GM21723 (cell line): ENCODE data around the gene SIT1.
"Not testable (repeated sequence)": the region's sequence is repeated elsewhere in the genome, so short reads cannot be mapped to it uniquely, and the experiment has no call there.

Experiments
- ATAC-seq: cut with Tn5 transposase; IDR thresholded peaks from one replicate; pipeline ENCODE4 v1.9.1; 2021; ENCODE audit warnings: mild to moderate bottlenecking, moderate library complexity; ENCODE audit not compliant: unreplicated experiment

Gene SIT1

DNA sequence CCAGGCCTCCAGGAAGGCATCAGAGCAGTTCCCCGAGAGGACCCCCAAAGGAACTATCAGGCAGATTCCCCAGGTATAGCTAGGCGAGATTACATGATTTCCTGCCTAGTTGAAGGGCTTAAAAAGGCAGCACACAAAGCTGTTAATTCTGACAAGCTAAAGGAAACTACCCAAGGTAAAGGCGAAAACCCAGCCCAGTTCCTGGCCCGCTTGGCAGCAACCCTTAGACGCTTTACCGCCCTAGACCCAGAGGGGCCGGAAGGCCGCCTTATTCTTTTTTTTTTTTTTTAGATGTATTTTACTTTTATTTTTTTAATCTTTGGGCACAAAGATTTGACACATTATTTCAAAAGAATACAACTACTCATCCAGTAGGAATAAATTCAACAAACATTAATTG, 12.0 kb downstream of the SIT1 start:
- ATAC-seq: not testable (repeated sequence)

DNA sequence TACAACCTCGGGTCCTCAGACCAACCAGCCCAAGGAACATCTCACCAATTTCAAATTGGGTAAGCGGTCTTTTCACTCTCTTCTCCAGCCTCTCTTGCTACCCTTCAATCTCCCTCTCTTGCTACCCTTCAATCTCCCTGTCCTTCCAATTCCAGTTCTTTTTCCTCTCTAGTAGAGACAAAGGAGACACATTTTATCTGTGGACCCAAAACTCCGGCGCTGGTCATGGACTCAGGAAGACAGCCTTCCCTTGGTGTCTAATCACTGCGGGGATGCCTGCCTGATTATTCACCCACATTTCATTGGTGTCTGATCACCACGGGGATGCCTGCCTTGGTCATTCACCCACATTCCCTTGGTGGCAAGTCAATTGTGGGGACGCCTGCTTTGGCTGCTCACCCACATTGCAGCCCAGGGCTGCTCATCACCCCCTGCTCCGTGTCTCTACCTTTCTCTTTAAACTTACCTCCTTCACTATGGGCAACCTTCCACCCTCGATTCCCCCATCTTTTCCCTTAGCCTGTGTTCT, 13.2 kb downstream of the SIT1 start:
- ATAC-seq: not testable (repeated sequence)

DNA sequence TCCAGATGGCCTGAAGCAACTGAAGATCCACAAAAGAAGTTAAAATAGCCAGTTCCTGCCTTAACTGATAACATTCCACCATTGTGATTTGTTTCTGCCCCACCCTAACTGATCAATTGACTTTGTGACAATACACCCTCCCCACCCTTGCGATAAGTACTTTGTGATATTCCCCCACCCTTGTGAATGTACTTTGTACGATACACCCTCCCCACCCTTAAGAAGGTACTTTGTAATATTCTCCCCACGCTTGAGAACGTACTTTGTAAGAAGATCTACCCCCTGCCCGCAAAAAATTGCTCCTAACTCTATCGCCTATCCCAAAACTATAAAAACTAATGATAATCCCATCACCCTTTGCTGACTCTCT, 13.9 kb downstream of the SIT1 start:
- ATAC-seq: not testable (repeated sequence)

DNA sequence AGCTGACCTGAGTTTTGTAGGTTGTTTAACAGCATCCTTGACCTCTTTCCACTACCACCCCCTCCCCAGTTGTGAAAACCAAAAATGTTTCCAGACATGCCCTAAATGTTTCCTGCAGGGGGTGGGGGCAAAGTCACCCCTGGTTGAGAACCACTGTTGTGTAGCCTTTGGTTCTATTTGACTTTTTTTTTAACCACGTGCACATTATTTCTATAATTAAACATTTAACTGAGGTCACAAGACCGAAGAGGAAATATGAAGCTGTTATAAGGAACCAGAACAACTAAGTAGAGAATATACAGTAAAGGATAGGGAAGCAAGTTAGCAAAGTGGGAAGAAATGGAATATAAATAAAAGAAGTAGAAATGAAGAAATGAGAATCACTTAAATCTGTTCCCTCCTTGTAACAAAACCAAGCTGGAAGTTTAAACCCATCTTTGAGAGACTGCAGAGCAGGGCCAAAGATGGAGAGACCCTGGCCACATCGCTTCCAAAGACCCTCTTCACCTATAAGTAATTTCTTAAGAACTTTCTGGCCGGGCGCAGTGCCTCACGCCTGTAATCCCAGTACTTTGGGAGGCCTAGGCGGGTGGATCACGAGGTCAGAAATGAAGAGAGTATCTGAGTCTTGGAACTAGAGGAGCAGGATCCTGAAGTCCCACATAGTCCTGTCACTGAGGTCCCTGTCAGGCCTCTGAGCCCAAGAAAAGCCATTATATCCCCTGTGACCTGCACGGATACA, 14.4 kb downstream of the SIT1 start:
- no peak for ATAC-seq

DNA sequence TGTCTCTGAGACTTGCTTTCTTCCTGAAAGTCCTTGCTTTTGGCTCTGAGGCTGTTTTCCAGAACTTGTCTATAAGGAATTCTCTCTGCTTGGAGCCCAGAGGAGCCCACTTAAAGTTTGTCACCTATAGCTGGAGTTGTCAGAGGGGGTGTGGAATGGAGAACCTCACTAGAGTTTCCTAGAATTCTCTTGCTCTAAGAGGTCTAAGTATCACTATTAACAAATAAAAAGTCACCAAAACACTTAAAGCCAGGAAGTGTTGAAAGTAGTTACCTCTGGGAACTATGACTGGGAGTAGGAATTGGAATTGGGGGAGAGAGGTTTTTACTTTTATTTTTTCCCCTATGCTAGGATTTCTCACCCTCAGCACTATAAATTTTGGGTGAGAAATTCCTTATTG, 15.0 kb downstream of the SIT1 start:
- no peak for ATAC-seq

DNA sequence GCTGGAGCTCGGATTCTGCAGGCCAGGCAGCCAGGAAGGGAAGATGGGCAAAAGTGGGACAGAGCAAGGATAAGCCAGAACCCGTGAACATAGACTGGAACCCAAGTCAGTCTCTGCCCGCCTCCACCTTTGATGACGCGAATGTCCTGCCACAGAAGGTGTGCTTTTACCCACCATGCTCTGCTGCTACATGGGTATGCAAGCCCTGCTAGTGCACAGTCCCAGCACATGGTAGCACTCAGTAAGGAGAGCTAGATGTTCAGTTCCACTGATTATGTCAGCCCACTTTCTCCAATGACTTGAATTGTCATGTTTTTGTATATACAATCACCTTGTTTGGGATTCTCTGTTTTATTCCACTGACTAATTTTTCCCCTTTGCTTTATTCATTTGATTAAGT, 21.1 kb downstream of the SIT1 start:
- ATAC-seq: no peak

DNA sequence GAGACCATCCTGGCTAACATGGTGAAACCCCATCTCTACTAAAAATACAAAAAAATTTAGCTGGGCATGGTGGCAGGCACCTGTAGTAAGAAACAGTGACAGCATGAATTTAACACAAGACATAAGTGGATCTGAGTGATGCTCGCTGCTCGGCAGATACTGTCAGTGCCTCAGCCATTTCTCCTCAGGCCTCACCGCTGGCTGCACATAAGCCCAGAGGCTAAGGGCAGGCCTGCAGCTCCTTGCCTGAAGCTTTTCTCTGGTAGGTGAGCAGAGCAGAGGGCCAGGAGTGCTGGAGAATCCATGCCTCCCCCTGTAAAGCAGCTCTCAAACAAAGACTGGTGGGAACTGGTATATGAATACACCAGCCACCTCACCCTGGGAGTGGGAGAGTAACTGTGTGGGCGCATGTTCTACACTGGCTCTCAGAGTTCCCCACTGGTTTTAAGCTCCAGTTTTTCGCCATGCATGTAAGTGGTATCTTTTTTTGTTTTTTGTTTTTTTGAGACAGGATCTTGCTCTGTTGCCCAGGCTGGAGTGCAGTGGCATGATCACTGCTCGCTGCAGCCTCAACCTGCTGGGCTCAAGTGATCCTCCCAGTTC, 22.2 kb downstream of the SIT1 start:
- no peak for ATAC-seq

DNA sequence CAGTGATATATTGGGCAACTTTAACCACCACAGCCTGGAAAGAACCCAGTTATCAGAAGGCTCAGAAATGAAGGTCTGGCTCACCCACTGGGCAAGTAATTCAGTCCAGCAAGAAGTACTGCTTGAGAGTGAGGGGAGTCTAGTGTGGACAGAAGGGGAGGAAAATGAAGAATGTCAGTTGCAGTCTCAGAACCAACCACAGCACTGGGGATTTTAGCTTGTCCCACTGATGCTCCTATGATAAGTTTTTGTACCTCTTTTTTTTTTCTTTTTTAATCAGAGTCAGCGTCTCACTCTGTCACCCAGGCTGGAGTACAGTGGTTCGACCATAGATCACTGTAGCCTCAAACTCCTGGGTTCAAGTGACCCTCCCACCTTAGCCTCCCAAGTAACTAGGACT, 23.2 kb downstream of the SIT1 start:
- ATAC-seq: no peak

DNA sequence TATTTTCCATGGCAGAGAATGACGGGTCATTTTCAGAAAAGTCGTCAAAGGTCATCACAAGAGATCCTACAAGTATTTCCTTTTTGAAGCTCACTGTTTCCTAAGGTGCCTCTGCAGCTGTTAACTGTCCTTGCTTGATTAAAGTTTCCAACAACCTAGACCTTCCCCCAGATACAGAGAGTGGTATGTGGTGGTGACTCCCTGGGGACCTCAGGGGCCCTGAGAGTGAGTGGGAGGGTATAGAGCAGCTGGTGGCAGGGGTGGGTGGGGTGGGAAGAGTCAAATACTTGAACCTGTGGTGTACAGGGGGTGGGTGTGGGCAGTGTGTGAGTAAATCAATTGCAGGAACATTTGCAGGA, 31.0 kb downstream of the SIT1 start:
- ATAC-seq: peak; percentile 50

DNA sequence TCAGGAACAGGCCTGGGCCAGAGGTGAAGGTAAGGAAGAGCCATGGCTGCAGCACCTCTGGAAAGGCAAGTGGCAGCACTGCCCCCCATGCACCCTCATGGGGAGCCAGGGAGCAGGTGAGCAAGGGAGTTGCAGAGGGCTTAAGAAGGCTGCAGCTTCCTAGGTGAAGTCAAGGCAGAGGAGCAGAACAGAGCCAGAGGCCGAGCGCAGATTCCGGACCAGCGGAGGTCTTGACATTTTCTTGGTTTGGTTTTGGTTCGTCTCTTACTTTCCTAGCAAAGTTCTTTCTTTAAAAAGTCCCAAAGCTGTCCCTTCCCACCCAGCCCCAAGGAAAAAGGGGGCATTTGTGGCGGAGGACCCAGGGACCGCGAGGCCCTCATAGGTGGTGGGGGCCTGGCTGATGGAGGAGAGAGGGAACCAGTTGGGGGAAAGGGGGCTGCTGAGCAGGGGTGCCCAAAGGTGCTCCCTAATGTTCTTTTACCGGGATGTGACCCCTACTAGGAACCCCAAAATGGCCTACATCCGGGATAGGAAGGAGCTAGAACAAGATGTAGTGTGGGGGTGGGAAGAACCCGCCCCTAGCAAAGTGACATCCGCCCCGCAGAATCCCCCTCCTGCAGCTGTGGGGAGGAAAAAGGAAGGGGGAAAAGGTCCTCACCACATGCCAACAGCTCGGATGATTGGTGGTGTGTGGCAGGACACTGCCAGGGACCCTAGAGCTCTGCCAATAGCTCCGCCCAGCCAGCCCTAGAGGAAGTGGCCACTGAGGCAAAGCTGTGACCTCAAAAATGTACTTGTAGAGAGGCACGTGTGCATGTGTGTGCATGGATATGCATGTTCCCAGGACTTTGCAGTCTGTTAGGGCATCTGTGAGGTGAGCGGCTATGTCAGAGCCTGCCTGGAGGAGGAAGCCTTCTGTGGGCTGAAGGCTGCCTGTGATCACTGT, 31.6 kb downstream of the SIT1 start:
- ATAC-seq: peak; percentile 48

DNA sequence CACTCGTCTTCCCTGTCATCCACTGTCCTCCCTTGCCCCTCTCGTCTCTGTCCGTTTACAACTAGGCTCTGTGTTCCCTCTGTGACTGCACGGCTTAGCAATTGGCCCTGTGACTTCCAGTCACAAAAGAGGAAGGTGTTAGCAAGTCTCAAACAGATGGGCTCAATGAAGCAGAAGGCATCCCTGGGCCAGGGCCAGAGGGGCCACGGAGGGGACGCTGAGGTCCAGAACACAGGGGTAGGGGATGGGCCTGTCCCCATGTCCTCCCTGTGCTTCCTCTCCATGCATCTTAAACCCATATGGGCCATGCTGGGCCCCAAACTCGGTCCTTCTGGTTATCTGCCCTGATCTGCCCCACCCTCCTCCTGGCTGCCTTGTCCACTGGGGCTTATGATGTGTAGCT, 32.4 kb downstream of the SIT1 start, which contains the start of gene CD72:
TSS of gene CD72 (minus strand) at position 89 of the 403 bp plus-strand sequence. CDS start 110 bp downstream, outside the sequence.
- ATAC-seq: no peak

DNA sequence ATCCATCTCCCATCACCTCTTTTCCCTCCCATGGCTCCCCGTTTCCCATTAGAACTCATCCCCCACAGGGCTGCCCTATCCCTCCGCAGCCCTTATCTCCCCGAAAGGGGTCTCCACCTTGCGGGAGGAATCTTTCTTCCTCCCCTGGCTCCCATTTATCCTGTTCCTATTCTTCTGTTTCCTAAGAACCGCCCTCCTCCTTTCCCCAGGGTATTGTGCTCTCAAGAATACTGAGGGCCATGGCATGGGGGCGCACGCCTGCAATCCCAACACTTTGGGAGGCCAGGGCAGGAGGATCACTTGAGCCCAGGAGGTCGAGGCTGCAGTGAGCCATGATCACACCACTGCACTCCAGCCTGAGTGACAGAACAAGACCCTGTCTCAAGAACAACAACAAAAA, 33.2 kb downstream of the SIT1 start:
- no peak for ATAC-seq

DNA sequence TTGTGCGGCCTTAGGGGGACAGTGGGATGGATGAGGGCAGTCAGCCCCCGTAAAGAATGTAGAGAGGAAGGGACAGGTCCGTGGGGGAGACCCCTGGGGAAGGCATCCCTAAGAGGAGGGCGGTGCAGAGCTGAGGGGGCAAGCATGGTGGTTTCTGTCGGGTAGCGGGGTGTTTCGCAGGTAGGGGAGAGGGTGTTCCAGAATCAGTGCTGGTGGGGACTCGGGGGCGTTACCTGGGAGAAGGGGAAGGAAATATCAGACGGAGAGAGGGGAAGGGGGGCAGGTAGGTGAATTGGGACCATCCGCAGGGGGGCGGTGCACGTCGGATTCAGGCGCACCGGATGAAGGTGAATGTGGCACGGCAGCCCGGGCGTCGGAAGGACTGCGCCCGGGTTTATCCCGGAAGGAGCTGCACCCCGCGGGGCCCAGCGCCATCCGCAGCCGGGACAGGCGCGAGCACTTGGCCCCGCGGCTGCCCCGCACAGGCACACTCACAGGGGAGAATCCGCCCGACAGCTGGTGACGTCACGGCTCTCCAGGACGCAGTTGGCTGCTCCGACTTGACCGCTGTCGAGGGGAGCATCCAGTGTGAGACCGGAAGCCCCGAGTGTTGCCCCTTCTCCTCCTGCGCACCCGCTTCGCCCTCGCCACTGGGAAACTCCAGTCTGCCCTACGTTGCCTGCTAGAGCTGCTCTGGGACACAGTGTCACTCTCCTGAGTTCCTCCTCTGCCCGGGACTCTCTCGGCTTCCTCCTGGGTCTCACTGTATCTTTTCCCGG, 33.9 kb downstream of the SIT1 start:
- no peak for ATAC-seq

DNA sequence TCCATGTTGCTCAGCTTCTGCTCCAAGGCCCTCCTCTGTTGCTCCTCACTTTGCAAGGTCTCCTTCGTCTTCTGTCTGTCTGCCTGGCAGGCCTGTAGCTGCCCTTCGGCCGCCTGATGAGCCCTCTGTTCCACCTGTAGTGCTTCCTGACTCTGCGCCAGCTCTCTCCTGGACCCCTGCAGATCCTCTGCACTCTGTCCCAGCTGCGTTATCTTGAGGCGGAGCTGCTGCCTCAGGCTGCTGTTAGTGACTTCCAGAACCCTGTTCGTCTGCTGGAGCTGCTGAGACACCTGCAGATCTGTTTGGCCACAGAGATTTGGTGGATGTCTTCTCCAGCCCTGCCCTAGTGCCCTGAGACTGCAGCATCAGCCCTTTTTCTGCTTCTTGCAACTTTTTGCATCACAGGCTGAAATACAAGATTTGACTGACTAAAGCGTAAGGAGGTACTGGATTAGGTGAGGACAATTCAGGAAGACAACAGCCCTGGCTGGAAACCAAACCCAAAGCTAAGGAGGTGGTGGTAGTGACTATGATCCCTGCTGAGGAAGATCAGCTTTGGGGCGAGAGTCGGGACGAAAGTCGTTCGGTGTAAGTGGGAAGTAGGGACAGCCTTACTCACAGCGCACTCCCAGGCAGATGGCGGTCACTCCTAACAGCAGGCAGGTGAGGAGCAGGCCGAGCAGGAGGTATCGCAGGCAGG, 34.6 kb downstream of the SIT1 start:
- no peak for ATAC-seq

DNA sequence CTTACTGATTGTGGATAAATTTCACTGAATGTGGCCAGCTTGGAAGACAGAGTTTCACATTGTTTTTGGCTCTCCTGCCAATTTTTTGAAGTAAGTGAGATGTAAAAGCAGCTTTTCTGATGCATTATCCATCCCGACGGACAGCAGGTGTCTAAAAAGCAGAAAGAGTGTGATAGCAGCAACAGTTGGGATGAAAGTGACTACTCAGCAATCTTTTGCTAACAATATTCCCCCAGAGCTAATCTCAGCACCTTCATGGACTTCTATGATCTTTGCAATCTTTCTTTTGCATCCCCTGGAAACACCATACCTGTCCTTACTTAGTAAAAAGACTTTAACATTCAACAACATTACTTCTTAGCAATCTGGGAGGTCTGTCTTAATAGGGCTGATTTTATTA, 37.9 kb downstream of the SIT1 start:
- no peak for ATAC-seq

DNA sequence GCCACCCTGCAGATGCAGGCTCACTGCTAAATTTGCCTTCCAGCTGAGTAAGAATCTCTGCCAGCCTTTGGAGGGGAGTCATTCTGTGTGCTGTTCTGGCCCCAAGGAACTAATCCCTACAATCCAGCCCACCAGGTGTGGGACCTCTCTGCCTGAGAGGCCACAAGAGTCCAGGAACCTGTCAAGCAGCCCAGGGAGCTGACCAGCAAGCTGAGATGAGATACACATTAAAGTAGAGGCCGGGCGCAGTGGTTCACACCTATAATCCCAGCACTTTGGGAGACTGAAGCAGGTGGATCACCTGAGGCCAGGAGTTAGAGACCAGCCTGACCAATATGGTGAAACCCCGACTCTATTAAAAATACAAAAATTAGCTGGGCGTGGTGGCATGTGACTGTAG, 38.7 kb downstream of the SIT1 start:
- ATAC-seq: not testable (repeated sequence)

DNA sequence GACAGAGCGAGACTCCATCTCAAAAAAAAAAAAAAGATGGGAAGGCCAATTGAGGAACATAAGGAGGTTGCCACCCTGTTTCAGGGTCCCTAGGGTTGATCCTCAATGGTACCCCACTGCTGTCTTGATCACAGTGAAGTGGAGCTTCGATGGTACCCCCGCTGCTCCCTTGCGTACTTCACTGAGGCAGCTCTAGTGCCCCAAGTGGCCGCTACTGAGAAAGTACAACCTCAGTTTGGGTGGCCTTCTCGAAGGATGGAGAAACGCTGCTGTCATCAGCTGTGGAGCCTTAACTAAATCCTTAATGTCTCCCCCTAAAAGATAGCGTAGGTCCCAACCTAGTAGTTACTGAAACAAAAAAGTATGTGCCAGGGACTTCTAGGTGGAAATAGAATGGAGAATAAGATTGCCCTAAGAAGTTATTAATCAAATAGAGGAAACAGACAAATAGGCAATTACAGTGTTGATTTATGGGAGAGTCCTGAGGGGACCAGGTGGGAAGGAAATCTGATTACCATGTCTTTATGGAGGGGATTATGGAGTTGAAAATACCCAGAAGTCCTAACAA, 39.4 kb downstream of the SIT1 start:
- ATAC-seq: peak; percentile 59

DNA sequence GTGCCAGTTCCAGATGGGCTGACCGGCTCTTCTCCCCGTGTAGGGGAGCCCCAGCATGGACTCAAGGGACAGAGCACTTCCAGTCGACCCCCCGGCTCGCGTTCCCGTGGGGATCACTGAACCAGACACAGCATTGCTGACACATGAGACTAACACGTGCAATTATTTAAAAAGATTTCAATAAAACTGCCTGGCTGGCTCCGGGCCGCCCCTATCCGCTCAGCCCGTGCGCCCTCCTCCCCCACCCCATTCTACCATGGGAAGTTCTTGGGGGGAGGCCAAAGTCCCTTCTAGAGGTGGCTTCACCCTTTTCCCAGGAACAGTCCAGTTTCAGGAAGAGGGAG, 40.9 kb downstream of the SIT1 start:
- no peak for ATAC-seq

DNA sequence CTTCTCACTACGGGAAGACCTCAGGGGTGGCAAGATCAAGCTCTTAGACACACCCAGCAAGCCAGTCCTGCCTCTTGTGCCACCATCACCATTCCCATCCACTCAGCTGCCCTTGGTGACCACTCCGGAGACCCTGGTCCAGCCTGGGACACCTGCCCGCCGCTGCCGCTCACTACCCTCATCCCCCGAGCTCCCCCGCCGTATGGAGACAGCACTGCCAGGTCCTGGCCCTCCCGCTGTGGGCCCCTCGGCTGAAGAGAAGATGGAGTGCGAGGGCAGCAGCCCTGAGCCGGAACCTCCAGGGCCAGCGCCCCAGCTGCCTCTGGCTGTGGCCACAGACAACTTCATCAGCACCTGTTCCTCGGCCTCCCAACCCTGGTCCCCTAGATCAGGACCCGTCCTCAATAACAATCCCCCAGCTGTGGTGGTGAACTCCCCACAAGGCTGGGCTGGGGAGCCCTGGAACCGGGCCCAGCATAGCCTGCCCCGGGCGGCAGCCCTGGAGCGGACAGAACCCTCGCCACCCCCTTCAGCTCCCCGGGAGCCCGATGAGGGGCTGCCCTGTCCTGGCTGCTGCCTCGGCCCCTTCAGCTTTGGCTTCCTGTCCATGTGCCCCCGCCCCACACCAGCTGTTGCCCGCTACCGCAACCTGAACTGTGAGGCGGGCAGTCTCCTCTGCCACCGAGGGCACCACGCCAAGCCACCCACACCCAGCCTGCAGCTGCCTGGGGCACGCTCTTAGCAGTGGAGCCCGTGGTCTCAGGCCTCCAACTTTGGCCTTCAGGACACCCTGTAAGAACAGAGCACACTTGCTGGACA, 41.5 kb downstream of the SIT1 start:
- ATAC-seq: no peak
